ENCODE results near the gene PDGFB. TPM values are rescaled to one million over a fixed set of nuclear protein-coding genes. Genes with fewer than 3 reads are reported as not detected.

Gene PDGFB
- total RNA-seq, 2 experiments from 2014 or later: 0.45 to 0.69 TPM

- no peak for DNase-seq
- Mint-ChIP-seq H3K36me3 (ENCODE audit: low read depth) (no peaks in the 10 kb centered on the region), H3K27me3 (peaks cover 5% of the 10 kb centered on the region), H3K4me3 (no peak overlapping the region), H3K9me3 (no peaks in the 10 kb centered on the region), H3K4me1 (ENCODE audit: low read depth) (peaks cover 8% of the 10 kb centered on the region), H3K27ac (no peak overlapping the region)
- H3K27ac ChIP-seq (ENCODE audit: low read depth in 1 of 2, low read length in 2 of 2): no peak overlapping the region
- no peak for TF ChIP-seq CTCF (IDR thresholded peaks at IDR 0.05)
- peaks cover 9 to 14% of the 10 kb centered on the region in 2 experiments for H3K9me3 ChIP-seq (ENCODE audit: control insufficient read depth in 1 of 2, insufficient read depth in 1 of 2, low read length in 2 of 2)
- CTCF ChIA-PET: no interaction called here
- intact Hi-C loops (cut with DNase I, micrococcal nuclease): loop anchor here in 1 of 2 experiments (10.0 kb wide), 1 partner anchor 679 kb away; no protein-coding TSS in a partner anchor
- H3K27me3 ChIP-seq (ENCODE audit: control insufficient read depth in 1 of 2, insufficient read depth in 2 of 2, low read length in 2 of 2): no peaks in the 10 kb centered on the region
- no peak overlapping the region for H3K4me3 ChIP-seq (ENCODE audit: low read length)
- POLR2A ChIA-PET: no interaction called here
- peaks cover 8% of the 10 kb centered on the region for H3K4me1 ChIP-seq (ENCODE audit: insufficient read depth, low read length)
- ATAC-seq (ENCODE audit: poor library complexity): no peak
- no peaks in the 10 kb centered on the region for H3K36me3 ChIP-seq (ENCODE audit: insufficient read depth, low read length)
Observed at GRCh38 chr22:39283322-39284141, 38.8 kb upstream of the PDGFB start.

- H3K36me3 ChIP-seq (ENCODE audit: insufficient read depth, low read length): no peaks in the 10 kb centered on the region
- ChIA-PET CTCF (no interaction called here), POLR2A (no interaction called here)
- DNase-seq: peak in 3 of 14 experiments; percentile 10 to 48 (median 26)
- Mint-ChIP-seq H3K36me3 (ENCODE audit: low read depth) (no peaks in the 10 kb centered on the region), H3K4me1 (ENCODE audit: low read depth) (peaks cover 8% of the 10 kb centered on the region), H3K9me3 (no peaks in the 10 kb centered on the region), H3K27ac (no peak overlapping the region), H3K4me3 (no peak overlapping the region), H3K27me3 (peaks cover 5% of the 10 kb centered on the region)
- intact Hi-C loops (cut with DNase I, micrococcal nuclease): loop anchor here in 1 of 2 experiments (10.0 kb wide), 1 partner anchor 678 kb away; no protein-coding TSS in a partner anchor
- no peak for TF ChIP-seq CTCF (IDR thresholded peaks at IDR 0.05)
- no peak overlapping the region for H3K27ac ChIP-seq (ENCODE audit: low read depth in 1 of 2, low read length in 2 of 2)
- H3K4me1 ChIP-seq (ENCODE audit: insufficient read depth, low read length): peaks cover 8% of the 10 kb centered on the region
- no peak overlapping the region for H3K4me3 ChIP-seq (ENCODE audit: low read length)
- H3K27me3 ChIP-seq (ENCODE audit: control insufficient read depth in 1 of 2, insufficient read depth in 2 of 2, low read length in 2 of 2): no peaks in the 10 kb centered on the region
- H3K9me3 ChIP-seq (ENCODE audit: control insufficient read depth in 1 of 2, insufficient read depth in 1 of 2, low read length in 2 of 2): peaks cover 9 to 14% of the 10 kb centered on the region in 2 experiments
- no peak for ATAC-seq (ENCODE audit: poor library complexity)
Observed at GRCh38 chr22:39282645-39283321, 38.0 kb upstream of the PDGFB start.

GRCh38 chr22:39281126-39281525 lies 36.3 kb upstream of the PDGFB start:
- Histone ChIP-seq H3K27ac (ENCODE audit: low read depth in 1 of 2, low read length in 2 of 2) (no peak overlapping the region), H3K36me3 (ENCODE audit: insufficient read depth, low read length) (no peaks in the 10 kb centered on the region), H3K27me3 (ENCODE audit: control insufficient read depth in 1 of 2, insufficient read depth in 2 of 2, low read length in 2 of 2) (peaks cover 0 to 2% of the 10 kb centered on the region in 2 experiments), H3K4me3 (ENCODE audit: low read length) (no peak overlapping the region), H3K9me3 (ENCODE audit: control insufficient read depth in 1 of 2, insufficient read depth in 1 of 2, low read length in 2 of 2) (peaks cover 9 to 18% of the 10 kb centered on the region in 2 experiments), H3K4me1 (ENCODE audit: insufficient read depth, low read length) (peaks cover 6% of the 10 kb centered on the region)
- ChIA-PET CTCF (no interaction called here), POLR2A (no interaction called here)
- no peaks in the 10 kb centered on the region for H3K9me3 Mint-ChIP-seq
- no peak overlapping the region for H3K27ac Mint-ChIP-seq
- H3K4me1 Mint-ChIP-seq (ENCODE audit: low read depth): no peaks in the 10 kb centered on the region
- TF ChIP-seq CTCF (IDR thresholded peaks at IDR 0.05): no peak
- DNase-seq (no peak), ATAC-seq (ENCODE audit: poor library complexity) (no peak)
- intact Hi-C loops (cut with DNase I, micrococcal nuclease): loop anchor here in 1 of 2 experiments (10.0 kb wide), 1 partner anchor 676 kb away; no protein-coding TSS in a partner anchor
- no peaks in the 10 kb centered on the region for H3K36me3 Mint-ChIP-seq (ENCODE audit: low read depth)
- H3K4me3 Mint-ChIP-seq: no peak overlapping the region
- H3K27me3 Mint-ChIP-seq: peaks cover 12% of the 10 kb centered on the region

All from CD4-positive, alpha-beta T cell (primary cell).